GM18507 (cell line): ENCODE measurements around the gene ATF6.
"Not testable (repeated sequence)": the region's sequence is repeated elsewhere in the genome, so short reads cannot be mapped to it uniquely, and the experiment has no call there.

Experiments
- DNase-seq: peaks from one replicate; pipeline ENCODE4 v3.0.0; 2011; ENCODE audit warnings: low read depth; ENCODE audit not compliant: insufficient read length; ENCODE audit errors: extremely low spot score
- FAIRE-seq: peaks from 2 replicates; lab custom pipeline; 2011; peaks lifted over from hg19 to GRCh38; lab: Jason Lieb, UNC

Gene ATF6

DNA sequence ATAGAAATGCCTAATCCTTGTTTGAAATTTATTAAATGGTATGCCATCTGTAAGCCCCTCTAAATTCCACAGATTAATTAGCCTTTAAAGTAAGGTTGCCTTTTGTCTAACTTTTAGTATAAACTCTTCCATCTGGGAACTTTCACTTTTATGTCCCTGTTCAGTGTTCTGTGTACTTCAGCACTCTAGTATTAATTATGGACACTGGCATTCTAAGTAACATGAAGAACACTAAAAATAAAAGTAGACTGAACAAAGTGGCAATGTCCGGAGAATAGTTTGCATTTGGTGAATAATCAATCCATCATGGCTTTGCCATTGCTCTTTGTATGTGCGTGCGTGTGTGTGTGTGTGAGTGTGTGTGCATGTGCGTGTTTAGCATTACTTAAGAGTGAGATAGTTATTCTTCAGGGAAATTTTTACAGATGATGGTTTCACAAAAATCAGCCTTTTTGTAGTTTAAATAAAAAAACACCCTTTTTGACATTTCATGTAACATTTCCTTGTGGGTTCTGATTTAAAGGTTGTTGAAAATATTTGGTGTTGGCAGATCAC, 51.1 kb downstream of the ATF6 start:
- FAIRE-seq (no peak), DNase-seq (no peak)

DNA sequence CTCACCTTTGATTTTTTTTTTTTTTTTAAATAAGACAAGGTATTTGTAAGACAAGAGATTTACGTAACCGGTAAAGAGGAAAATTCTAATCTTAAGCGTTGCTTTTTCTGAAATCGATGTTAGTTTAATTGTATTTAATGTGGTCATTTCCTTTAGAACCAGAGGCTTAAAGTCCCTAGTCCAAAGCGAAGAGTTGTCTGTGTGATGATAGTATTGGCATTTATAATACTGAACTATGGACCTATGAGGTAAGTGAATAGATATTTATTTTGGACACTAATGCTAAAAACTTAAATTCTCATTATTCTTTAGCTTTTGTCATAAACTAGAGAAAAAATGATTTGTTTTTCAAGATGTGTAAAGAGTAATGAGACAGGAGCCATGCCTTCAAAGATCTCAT, 54.8 kb downstream of the ATF6 start:
- DNase-seq (no peak), FAIRE-seq (no peak)

DNA sequence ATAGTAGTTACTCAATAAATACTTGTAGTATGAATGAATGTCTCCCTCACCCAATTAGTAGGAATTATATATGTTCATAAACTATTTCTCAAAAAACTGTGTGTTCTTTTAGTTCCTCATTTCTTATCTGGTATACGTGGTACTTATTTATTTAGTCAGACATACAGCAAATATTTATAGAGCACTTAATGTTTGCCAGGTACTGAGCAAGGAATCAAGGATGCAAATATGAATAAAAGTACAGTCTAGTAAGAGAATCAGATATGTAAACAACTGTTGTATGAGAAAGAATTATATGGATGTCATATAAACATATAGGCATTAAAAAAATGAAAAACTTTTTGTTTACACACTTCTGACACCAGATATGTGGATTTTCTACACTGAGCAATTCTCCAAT, 58.5 kb downstream of the ATF6 start:
- DNase-seq (no peak), FAIRE-seq (no peak)

- no peak for DNase-seq
- FAIRE-seq, result no peak
These were observed 59.7 kb downstream of the ATF6 start for GRCh38 chr1:161825831-161826230.

DNA sequence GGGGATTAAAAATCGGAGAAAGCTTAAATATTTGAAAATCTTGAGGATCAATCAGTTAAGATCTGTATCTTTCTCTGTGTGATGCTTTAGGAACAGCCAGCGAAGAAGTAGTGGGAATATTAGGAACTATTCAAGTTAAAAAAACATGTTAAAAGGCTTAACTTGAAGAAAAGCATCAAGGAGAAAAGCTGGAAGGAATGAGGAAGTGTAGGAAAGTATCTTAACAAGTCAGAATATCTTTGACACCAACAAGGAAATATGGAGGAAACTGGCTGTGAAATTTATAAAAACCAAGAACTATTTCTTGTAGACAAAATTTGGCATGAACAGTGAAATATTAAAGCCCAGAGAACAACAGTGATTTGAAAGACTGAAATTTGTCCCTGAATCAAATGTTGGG, 60.4 kb downstream of the ATF6 start:
- FAIRE-seq, result no peak
- DNase-seq, result no peak

- FAIRE-seq (no peak), DNase-seq (no peak)
These were observed 61.7 kb downstream of the ATF6 start for GRCh38 chr1:161827786-161828185.

DNA sequence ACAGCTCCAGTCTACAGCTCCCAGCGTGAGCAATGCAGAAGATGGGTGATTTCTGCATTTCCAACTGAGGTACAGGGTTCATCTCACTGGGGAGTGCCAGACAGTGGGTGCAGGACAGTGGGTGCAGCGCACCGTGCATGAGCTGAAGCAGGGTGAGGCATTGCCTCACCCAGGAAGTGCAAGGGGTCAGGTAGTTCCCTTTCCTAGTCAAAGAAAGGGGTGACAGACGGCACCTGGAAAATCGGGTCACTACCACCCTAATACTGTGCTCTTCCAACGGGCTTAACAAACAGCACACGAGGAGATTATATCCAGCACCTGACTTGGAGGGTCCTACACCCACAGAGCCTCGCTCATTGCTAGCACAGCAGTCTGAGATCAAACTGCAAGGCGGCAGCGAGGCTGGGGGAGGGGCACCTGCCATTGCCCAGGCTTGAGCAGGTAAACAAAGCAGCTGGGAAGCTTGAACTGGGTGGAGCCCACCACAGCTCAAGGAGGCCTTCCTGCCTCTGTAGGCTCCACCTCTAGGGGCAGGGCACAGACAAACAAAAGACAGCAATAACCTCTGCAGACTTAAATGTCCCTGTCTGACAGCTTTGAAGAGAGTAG, 66.3 kb downstream of the ATF6 start:
- FAIRE-seq, DNase-seq: not testable (repeated sequence)

DNA sequence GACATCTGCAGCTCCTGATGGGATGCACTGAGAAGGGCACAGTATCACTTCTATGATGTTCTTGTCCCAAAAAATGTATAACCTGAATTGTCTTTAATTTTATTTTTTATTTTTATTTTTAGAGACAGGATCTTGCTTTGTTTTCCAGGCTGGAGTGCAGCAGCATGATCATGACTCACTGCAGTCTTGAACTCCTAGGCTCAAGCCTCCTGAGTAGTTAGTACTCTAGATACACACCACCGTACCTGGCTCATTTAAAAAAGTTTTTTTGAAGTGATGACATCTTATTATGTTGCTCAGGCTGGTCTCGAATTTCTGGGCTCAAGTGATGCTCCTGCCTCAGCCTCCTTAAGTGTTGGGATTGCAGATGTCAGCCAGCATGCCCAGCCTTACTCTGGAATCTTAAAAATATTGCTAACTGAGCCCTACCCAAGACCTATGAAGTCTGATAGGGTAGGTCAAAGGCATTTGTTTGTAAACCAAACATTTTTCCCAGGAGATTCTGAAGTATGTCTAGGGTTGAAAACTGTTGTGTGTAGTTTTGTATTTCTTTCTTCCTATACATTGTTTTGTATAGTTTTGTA, 68.9 kb downstream of the ATF6 start:
- no peak for DNase-seq

GRCh38 chr1:161836018-161836417, 69.9 kb downstream of the ATF6 start:
- DNase-seq, result no peak
- FAIRE-seq, result no peak

More for the DNA sequence above, 68.9 kb downstream of the ATF6 start:
- no peak for FAIRE-seq

GRCh38 chr1:161838362-161838761, 72.2 kb downstream of the ATF6 start:
- FAIRE-seq, result no peak
- DNase-seq, result no peak

- no peak for DNase-seq
- FAIRE-seq, result no peak
These were observed 72.8 kb downstream of the ATF6 start for GRCh38 chr1:161838885-161839284.

GRCh38 chr1:161839591-161839990, 73.5 kb downstream of the ATF6 start:
- DNase-seq (no peak), FAIRE-seq (no peak)

GRCh38 chr1:161840363-161840762, 74.2 kb downstream of the ATF6 start:
- FAIRE-seq, result no peak
- DNase-seq, result no peak

- no peak for DNase-seq
- FAIRE-seq, result no peak
These were observed 77.0 kb downstream of the ATF6 start for GRCh38 chr1:161843156-161843555.

DNA sequence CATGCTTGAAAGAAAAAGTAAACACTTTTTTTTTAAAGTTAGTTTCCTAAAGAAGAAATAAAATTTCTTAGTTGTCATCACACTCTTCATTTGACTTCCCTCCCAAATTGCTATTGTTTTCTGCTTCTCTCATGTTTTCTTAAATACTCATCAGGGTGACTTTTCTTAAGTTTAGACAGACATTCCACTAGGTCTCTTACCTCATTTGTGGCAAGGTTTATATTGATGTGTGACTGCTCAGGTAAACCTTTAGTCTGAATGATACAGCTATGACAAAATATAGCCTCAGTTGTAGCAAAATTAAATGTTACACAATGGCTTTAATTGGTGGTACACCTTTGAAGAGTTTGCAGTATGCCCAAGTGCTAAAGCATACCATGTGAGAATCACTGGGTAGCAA, 78.6 kb downstream of the ATF6 start:
- no peak for DNase-seq
- no peak for FAIRE-seq

- FAIRE-seq (no peak), DNase-seq (no peak)
These were observed 82.6 kb downstream of the ATF6 start for GRCh38 chr1:161848676-161849075.

DNA sequence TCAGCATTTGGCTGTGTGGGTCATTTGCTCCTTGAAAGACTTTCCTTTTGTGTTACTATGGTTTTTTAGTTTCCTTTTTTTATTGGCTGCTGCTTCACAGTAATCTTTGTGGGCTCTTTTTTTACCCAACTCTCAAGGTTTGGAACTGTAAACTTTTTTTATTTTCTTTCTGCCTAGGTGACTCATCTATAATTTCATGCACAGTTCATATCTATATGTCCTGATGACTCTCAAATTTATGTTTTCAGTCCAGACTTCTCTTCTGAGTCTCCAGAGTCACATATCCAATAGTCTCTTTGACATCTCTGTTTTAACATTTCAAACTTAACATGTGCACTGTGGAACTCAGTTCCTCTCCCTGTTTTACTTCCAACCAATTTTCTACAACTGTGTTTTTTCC, 83.4 kb downstream of the ATF6 start:
- DNase-seq (no peak), FAIRE-seq (no peak)

DNA sequence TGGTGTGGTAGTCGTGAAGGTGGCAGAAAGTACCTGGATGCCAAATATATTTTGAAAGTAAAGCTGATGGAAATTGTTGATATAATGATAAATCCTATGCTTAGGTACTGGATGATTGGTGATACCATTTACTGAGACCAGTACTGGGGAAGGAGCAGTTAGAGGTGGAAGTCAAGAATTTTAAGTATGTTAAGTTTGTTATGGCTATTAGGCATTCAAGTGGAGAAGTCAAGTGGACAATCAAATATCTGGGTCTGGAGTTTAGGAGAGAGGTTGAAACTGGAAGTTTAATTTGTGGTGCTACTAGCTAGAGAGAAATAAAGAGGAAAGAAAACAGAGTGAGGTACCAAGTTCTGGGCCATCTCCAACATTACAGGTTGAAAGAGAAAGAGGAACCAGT, 89.1 kb downstream of the ATF6 start:
- no peak for FAIRE-seq
- no peak for DNase-seq

- FAIRE-seq (no peak), DNase-seq (no peak)
These were observed 92.2 kb downstream of the ATF6 start for GRCh38 chr1:161858271-161858670.

- DNase-seq, result no peak
- no peak for FAIRE-seq
These were observed 97.4 kb downstream of the ATF6 start for GRCh38 chr1:161863549-161863948.

- no peak for FAIRE-seq
- DNase-seq, result no peak
These were observed 98.5 kb downstream of the ATF6 start for GRCh38 chr1:161864577-161864976.
